ENCODE measurements around the gene WNT9B.
A peak's percentile ranks its signal among the peaks of the same experiment; 100 is the strongest.
"Not testable (repeated sequence)": the region's sequence is repeated elsewhere in the genome, so short reads cannot be mapped to it uniquely, and the experiment has no call there.

The WNT9B gene

GRCh38 chr17:46908068-46908737, 56.8 kb downstream of the WNT9B start:
- no peak for DNase-seq

- DNase-seq, result no peak
These were observed 59.0 kb downstream of the WNT9B start for GRCh38 chr17:46910179-46910927.

GRCh38 chr17:46911311-46911710, 59.9 kb downstream of the WNT9B start:
- no peak for DNase-seq

GRCh38 chr17:46915596-46915995, 64.2 kb downstream of the WNT9B start:
- DNase-seq, result no peak

- no peak for DNase-seq
These were observed 64.8 kb downstream of the WNT9B start for GRCh38 chr17:46916211-46916610.

- no peak for DNase-seq
These were observed 65.2 kb downstream of the WNT9B start for GRCh38 chr17:46916623-46917022.

- no peak for DNase-seq
These were observed 65.7 kb downstream of the WNT9B start for GRCh38 chr17:46917041-46917440.

GRCh38 chr17:46917516-46917915, 66.1 kb downstream of the WNT9B start:
- no peak for DNase-seq

- not testable (repeated sequence) for DNase-seq
These were observed 70.6 kb downstream of the WNT9B start for GRCh38 chr17:46921962-46922361.

- no peak for DNase-seq
These were observed 71.1 kb downstream of the WNT9B start for GRCh38 chr17:46922487-46922803.

- DNase-seq, result peak in 55 of 56 donors; percentile 15 to 97 (median 88)
These were observed 71.6 kb downstream of the WNT9B start, which contains the start of gene GOSR2 for GRCh38 chr17:46922804-46923635. Gene GOSR2, plus strand, starts transcription at chr17:46923160. Its CDS starts 33 bp downstream, at chr17:46923193.

GRCh38 chr17:46925185-46925868, 73.9 kb downstream of the WNT9B start:
- DNase-seq, result no peak

- DNase-seq, result no peak
These were observed 77.3 kb downstream of the WNT9B start for GRCh38 chr17:46928467-46929261.

GRCh38 chr17:46929413-46929812, 78.0 kb downstream of the WNT9B start:
- DNase-seq, result no peak

GRCh38 chr17:46930051-46930450, 78.7 kb downstream of the WNT9B start:
- no peak for DNase-seq

GRCh38 chr17:46931596-46931995, 80.2 kb downstream of the WNT9B start:
- DNase-seq, result no peak

- DNase-seq, result no peak
These were observed 84.4 kb downstream of the WNT9B start for GRCh38 chr17:46935658-46936266.

Data from nucleus accumbens (tissue), 56 donors.